HK-2 (cell line): ENCODE results near the gene DPP10.

Experiments used
- DNase-seq: peaks from one replicate; pipeline ENCODE4 v3.0.0-alpha.2; 2018; ENCODE audit not compliant: unreplicated experiment

The DPP10 gene

DNA sequence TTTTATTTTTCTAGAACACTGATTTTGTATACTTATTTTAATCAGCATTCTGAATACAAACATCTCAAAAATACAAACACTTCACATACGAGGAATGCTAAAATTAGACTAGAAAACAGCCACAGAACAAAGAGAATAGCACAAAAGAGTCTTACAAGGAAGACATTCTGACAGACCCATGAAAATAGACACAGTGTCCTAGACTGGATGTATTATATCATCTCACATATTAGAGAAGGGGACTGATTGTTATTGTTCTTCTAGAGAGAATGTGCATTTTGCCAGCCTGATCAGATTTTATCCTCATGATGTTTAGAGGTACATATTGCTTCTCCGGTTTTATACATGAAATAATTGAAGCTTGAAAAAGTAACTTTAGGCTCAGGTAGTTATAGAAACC, 357.9 kb downstream of the DPP10 start:
- no peak for DNase-seq

DNA sequence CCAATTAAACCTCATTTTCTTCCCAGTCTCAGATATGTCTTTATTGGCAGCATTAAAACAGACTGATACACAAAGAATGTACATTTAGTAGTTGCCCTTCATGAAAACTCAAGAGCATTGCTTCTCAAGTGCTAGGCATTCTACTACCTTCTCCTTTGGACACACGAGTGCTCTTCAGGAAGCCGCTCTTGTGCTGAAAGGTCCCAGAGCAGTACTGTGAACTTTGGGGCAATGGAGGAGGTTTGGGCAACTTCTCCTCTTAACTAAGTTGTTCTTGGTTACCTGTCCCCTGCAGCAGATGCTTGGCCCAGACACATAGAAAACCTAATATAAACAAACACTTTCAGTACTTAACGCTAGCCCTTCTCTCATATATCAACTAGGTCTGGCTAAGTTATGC, 362.8 kb downstream of the DPP10 start:
- no peak for DNase-seq

DNA sequence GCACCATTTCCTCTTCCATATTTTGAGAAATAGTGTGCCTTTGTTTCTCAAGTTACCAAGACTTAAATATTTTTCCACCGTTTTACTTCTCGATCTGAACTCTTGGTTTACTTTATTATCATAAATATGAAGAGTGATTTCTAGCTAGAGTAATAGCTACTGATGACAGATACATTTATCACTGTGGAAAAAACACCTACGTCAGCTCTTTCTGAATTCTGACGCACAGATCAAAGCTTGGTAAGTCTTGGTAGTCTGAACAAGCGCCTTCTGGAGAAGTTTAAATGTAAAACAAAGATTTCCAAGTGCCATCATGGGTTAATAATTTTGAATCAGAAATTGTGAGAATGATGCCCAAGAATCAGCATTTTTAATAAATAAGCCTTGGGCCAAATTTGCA, 367.7 kb downstream of the DPP10 start:
- DNase-seq = no peak

DNA sequence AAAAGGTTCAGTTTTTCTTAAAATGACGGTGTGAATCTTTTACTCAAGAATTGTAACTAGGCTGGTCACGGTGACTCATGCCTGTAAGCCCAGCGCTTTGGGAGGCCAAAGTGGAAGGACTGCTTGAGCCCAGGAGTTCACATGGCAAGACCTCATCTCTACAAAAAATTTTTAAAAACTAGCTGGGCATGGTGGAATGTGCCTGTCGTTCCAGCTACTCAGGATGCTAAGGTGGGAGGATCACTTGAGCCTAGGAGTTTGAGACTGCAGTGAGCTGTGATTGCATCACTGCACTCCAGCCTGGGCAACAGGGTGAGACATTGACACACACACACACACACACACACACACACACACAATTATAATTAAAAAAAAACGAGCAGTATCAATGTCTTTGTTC, 369.8 kb downstream of the DPP10 start:
- no peak for DNase-seq

DNA sequence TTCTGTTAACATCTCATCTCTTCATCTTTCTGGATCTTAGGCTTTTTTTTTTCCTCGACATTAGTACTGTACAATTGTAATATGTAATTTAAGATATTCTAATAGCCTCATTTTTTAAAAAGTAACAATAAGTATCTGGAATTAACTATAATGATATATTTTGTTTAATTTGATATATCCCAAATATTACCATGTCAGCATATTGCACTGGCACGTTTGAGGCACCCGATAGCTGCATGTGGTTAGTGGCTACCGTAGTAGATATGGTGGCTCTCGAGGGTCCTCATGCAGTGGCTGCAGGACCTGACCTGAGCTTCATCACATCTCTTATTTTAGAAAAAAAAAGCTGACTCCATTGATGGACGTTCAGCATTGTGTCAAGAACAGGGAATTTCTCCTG, 371.9 kb downstream of the DPP10 start:
- no peak for DNase-seq

DNA sequence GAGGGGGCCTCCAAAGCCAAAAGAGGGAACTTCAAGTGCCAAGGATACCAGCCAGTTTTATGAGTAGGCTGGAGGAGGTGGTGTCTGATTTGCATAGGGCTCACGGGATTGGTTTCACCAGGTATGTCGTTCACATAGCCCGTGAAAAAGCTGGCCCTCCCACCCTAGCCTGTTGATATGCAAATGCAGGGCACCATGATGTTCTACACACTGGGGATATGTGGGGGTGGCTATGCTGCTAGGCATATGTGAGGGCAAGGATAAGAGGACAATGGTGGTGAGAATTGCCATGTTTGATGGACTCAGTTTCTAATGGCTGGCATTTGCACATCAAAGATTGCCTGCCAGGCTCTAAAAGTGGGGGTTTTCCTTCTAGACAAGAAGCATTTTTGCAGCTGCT, 378.6 kb downstream of the DPP10 start:
- no peak for DNase-seq

DNA sequence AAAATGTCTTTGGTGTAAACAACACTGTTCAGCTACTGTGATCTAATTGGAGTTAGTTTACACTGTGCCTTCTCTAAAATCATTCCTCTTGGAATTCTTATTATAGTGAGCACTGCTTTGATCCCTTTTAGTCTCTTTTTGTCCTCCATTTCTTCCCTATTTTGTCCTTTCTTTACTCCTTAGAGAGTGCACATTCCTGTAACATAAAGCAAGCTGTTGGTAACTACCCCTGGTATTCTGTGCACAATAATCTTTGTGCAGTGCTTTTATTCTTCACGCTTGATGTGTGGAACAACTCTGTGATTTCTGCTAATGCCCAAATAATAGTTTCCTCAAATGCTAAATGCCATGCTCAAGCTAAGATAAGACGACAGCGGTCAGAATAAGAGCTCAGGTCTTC, 401.5 kb downstream of the DPP10 start:
- no peak for DNase-seq

DNA sequence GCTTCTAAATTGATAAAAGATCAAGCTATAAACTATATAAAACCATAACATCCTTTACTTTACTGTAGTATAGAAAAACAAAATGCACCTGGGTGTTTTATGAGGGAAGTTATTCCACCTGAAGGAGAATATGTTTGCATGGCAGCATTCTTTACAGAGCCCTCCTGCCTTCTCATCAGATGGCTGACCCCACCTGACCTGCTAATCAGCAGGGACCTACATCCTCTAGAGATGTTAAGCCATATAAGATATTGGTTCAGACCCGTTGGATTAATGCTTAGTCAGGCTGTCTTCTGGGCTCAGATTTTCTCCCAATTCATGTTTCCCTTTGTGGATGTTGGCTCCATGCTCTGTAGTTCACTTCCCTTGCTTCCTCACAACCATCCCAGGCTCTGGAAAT, 414.8 kb downstream of the DPP10 start:
- DNase-seq = no peak

DNA sequence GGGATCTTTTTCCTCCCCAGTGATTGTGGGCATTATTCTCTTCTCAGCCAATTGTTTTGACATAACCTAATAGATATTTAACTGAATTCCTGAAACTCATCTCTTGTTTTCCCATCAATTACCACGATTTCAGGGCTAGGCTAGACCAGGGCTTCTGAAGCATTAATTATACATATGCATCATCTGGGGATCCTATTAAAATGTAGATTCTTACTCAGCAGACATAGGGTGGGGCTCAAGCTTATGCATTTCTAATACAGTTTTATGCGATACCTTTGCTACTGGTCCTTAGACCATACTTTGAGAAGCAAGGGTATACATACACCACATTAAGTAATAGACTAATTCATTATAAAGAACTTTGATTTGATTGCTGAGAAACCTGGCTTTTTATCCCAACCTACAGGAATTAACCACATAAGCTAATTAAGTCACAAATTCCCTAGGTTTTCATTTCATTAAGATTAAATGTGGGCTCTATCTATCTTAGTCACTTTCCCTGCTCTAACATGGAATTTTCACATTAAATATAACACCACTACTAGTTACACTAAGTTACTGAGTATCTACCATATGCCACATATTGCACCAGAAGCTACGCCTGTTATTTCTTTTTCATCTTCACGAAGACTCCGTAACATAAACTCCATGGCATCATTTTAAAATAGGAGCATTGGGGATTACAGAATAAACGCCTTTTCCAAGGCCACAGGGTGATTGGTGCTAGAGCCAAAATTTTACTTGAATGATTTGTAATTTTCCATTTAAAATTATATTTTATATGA, 417.5 kb downstream of the DPP10 start:
- no peak for DNase-seq

DNA sequence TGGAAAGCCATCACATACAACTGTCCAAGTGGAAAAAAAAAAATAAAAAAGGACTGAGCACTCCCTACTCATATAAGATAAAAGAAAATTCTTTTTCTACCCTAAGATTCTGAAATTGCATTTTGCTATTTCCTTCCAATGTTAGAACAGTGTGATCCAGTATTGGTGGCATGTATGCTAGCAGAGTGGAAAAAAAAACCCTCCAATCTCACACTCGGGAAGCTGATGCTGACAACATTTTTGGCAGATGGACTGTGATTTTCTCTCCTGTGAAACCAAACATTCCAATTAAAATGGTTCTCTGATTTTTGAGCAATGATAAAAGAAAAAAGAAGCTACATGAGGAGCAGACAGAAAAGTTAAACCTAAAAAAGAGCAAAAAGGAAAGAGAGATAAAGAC, 419.8 kb downstream of the DPP10 start:
- no peak for DNase-seq

DNA sequence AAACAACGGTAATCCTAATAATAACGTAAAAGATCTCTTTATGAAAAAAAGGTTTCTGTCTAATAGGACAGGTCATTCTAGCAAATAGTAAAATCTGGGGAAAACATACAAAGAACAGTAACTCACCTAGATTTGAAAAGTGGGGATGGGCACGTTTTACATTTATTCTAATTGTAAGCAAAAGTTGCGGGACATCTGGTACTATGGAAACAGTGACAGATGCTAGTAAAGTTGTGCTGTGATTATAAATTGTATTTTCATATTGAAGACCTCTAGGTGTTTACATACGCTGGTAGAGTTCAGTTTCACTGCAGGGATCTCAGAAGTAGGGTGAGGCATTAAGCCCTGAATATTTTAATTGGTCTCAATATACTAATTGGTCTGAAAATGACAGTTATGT, 422.5 kb downstream of the DPP10 start:
- no peak for DNase-seq

DNA sequence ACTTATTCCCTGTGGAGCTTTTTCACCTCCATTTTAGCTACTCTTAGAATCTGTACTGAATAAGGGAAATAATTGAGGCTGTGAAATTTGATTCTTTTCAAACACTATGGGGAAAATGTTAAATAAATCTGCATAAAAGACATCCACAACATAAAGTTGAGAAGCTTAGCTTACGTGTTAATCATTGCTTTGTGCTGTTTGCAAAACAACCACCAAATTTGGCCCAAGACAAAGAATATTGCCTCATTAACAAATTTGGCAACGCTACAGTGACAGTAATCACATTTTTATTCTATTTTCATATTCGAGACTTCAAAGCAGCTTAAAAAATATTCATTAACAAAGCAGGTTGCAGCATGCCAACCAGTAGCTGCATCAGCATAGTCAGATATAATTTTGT, 437.6 kb downstream of the DPP10 start:
- DNase-seq = no peak

DNA sequence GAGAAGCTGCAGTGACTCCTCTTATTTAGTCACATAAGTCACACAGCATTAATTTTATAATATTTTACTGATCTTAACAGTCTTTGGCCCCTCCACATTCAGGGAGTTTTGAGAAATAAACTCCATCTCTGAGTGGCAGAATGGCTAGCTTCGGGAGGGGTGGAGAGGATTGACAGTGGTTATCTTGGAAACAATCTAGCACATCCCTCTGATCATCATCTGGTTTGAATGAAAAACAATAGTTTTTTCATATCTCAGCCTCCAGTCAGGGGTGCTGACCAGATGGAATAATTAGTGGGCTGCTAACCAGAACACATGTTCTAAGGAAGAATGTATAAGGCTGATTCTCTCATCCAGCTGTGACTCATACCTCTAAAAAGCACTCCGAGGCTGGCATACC, 477.5 kb downstream of the DPP10 start:
- DNase-seq = no peak

DNA sequence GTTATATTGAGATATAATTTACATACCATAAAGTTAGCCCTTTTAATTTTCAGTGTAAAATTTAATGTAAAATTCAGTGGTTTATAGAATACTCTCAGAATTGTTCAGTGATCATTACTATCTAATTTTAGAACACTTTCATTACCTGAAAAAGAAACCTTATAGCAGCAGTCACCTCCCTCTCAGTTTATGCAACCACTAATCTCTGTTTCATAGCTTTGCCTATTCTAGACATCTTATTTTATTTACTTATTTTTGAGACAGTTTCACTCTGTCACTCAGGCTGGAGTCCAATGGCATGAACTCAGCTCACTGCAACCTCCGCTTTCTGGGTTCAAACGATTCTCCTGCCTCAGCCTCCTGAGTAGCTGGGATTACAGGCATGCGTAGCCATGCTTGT, 479.6 kb downstream of the DPP10 start:
- DNase-seq = no peak

DNA sequence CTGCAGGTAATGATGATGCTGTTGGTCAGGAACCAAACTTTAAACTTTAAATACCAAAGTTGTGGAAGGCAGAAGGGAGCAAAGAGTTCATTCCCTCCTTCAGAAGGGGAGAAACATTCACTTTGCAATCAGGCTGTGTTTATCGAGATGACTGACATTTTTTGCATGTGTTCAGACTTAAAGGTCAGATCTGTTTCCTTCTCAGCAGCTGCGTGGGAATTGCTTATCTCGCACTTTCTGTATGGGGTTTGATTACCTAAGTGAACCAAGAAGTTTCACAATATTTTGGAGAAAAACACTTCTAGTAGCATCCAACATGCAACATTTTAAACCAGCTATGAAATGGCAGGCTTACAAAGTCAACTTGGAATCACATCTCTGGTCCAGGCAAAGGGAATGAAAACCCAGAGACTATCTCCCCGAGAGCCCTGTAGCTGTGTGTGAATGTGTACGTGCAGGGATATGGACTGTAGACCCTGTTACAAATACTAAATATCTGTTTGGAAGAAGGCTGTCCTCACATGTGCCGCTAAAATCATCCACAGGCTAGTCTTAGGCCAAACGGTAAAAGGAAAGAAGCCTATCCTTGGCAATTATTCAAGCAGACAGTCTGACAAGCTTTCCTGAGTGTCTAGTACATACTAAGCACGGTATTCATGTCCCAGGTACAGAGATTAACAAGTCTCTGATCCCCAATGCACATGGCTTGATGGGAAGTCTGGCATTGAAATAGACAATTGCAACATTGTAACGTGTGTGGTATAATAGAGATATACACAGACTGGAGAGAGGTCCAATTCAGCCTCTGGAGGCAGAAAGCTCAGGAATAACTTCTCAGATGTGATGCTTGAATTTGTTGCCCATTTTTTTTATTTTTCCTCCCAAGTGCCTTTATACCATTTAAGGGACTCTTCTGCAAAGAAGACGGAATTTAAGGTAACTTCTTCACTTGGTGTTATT, 483.1 kb downstream of the DPP10 start:
- DNase-seq = no peak

DNA sequence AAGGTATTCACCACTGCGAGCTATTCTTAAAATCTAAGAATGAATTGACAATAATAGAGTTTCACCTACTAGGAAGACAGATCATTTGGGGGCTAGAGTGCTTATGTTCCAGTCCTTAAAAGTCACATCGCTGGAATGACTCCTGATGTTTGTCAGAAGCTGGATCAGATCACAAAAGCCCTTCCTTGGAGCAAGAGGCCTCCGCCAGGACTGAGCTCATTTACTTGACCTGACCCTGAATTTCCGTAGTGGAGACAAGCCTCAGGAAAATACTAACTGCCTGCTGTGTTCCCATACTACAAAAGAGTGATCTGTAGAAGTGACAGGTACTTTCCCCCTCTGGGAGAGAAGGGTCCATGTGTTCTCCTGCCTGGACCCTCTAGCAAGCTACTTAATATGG, 483.9 kb downstream of the DPP10 start:
- DNase-seq = no peak

DNA sequence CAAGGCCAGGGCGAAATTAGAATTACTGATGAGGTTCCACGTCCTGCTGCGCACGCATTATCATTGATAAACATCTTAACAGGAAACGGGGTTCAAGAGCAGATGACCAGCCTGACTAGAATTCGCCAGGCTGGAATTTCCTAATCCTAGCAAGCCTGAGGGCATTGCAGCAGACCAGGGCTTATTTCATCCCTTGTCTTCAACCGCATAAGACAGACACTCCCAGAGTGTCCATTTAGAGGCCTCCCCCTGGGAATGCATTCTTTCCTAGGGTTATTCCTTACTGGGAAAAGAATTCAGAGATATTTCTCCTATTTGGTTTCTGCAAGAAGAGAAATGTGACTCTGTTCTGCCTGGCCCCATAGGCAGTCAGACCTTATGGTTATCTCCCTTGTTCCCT, 486.8 kb downstream of the DPP10 start:
- DNase-seq = no peak

DNA sequence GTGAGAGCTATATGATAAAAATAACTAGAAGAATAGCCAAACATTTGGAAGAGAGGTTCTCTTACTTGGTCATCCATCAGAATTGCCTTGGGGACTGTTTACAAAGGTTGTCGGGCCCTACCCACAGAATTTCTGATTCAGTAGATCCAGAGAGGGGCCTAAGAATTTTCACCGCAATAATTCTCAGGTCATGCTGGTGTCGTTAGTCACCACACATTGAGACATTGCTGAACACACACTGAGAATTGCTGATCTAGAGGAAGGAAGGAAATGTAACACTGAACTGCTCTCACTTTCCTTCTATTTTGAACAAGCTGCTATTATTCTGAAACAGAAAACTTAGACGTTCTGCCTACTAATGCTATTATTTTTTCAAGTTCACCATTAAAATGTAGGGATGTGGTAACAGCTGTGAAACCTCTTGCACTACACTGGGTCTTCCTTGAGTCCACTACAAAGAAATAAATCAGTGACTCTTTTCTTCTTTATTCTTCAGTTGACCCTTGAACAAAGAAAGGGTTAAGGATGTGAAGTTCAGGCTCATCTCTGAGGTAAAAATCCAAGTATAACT, 491.3 kb downstream of the DPP10 start:
- DNase-seq = no peak

DNA sequence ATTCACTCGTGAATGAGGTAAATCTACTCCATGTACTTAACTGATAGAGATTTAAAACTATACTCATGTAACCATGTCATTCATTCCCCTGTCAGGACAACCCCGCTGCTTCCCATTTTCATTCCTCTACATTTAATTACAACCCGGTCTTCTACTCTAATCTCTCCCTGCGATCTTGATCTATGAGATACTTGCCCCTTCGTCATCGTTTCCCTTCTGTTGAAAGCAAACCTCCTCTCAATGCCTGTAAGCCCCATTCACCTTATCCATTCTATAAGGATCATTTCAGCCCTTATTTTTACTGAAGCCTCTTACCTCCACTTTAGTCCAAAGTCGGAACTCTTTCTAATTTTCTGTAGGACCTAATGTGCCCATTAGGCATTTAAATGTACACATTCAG, 492.6 kb downstream of the DPP10 start:
- DNase-seq = no peak

DNA sequence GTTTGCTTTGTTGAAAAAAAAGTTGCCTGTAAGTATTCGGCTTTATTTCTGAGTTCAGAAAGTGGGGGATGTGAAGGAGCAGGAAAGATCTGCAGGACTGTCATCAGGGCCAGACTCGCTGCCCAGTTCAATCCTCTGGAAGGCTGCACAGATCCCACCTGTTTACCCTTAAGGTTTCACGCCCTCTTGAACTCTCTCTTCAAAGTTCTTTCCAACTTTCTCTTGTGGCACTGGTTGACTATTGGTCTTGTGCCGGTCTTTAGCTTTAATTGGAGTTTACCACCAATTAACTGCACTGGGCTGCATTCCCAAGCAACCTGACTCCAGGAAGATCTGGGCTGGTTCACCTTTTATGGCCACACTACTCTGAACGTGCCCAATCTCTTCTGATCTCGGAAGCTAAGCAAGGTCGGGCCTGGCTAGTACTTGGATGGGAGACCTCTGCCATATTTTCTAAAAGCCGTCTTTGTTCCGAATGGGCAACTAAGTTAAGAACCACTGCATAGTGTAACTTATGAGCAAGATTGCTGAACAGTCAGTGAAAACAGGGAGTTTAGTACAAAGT, 495.0 kb downstream of the DPP10 start:
- DNase-seq = no peak

DNA sequence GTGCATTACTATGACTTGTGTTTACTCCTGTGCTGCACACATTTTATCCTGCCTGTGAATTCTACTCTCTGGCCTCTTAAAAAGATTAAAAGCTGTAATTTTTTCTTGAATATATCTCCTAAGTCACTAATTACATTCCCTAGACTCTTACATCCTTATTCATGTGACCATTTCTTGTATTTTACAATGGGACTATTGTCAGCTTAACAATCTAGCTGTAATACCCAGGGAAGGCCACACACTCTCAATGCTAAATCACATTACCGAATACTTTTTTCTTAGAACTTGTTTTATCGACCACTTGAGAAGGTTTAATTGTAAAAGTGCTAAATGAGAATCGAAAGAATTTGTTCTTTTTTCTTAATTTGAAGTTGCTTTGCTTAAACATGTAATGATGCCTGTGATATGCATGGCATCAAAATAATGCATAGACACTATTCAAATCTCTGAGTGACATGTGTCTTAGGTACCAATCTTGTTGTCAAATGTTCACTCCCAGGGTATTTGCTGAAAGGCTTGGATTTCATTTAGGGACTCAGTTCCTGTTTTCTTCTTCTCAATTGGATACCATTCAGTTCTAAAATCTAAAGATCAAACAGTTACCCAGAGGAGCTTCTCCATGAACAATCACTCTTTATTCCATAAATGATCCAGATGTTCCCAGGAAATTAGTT, 498.5 kb downstream of the DPP10 start:
- no peak for DNase-seq

DNA sequence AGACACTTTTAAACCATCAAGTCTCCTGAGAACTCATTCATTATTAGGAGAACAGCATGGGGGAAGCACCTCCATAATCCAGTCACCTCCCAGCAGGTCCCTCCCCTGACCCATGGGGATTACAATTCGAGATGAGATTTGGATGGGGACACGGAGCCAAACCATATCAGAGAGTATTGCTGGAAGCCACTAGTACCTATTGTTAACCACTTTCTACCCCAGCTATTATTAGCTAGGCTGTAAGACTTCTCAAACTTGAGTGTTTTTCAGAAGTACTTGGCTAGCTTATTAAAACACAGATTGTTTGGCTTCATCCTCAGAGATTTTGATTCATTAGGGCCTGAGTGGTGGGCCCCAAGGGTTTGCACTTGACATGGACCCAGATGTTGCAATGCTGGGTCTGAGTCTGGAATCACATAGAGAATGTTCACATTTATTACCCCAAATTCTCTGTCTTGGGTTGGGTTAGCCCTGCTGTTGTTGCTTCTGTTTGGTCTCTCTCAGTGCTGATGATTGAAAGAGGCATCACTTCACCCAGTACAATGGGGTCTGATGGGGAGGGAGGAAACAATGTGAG, 506.9 kb downstream of the DPP10 start:
- no peak for DNase-seq
